Fibroblast of peridontal ligament (primary cell): ENCODE results near the gene SLC9A8.

Source experiments
- DNase-seq: peaks from one replicate; pipeline ENCODE4 v3.0.0-alpha.2; 2010; ENCODE audit errors: extremely low read depth

SLC9A8 gene

GRCh38 chr20:49878977-49879376 is 66.3 kb downstream of the SLC9A8 start:
- no peak for DNase-seq

GRCh38 chr20:49880177-49880576 is 67.5 kb downstream of the SLC9A8 start:
- DNase-seq: peak; percentile 87

- no peak for DNase-seq
These were observed 68.3 kb downstream of the SLC9A8 start for GRCh38 chr20:49880724-49881445.

GRCh38 chr20:49882171-49882970 is 69.7 kb downstream of the SLC9A8 start:
- DNase-seq: no peak

- DNase-seq: no peak
These were observed 70.7 kb downstream of the SLC9A8 start for GRCh38 chr20:49883246-49883802.

GRCh38 chr20:49885558-49886332 is 73.1 kb downstream of the SLC9A8 start:
- no peak for DNase-seq

- no peak for DNase-seq
These were observed 74.1 kb downstream of the SLC9A8 start for GRCh38 chr20:49886571-49887213.

GRCh38 chr20:49887251-49888211 is 74.9 kb downstream of the SLC9A8 start:
- DNase-seq: peak; percentile 14

GRCh38 chr20:49888212-49889000 is 75.8 kb downstream of the SLC9A8 start:
- DNase-seq: peak; percentile 78

- DNase-seq: no peak
These were observed 76.6 kb downstream of the SLC9A8 start for GRCh38 chr20:49889001-49889934.

GRCh38 chr20:49889935-49890333 is 77.3 kb downstream of the SLC9A8 start:
- no peak for DNase-seq

- no peak for DNase-seq
These were observed 78.1 kb downstream of the SLC9A8 start for GRCh38 chr20:49890471-49891361.

GRCh38 chr20:49891476-49892110 is 79.0 kb downstream of the SLC9A8 start:
- DNase-seq: no peak

GRCh38 chr20:49892260-49892659 is 79.6 kb downstream of the SLC9A8 start:
- DNase-seq: no peak

- DNase-seq: no peak
These were observed 80.2 kb downstream of the SLC9A8 start for GRCh38 chr20:49892817-49893216.

- DNase-seq: peak; percentile 46
These were observed 80.8 kb downstream of the SLC9A8 start for GRCh38 chr20:49893242-49894072.
